Measurements from ENCODE around the gene DEFB124. TPM values are rescaled to one million over a fixed set of nuclear protein-coding genes. Genes with fewer than 3 reads are reported as not detected.
"Not testable (repeated sequence)": the region's sequence is repeated elsewhere in the genome, so short reads cannot be mapped to it uniquely, and the experiment has no call there.

DEFB124 gene
- total RNA-seq, 1 experiment from 2014 or later = not detected

GRCh38 chr20:31502884-31503673 lies 28.2 kb upstream of the DEFB124 start:
- not testable (repeated sequence) for H3K4me3 ChIP-seq; H3K36me3 ChIP-seq; H3K27me3 ChIP-seq; H3K9me3 ChIP-seq (replicated peaks); H3K4me1 ChIP-seq; H3K27ac ChIP-seq
- peak; percentile 75 to 90 for DNase-seq

GRCh38 chr20:31500527-31500926 lies 25.6 kb upstream of the DEFB124 start:
- DNase-seq = no peak
- H3K9me3 ChIP-seq (replicated peaks) = no peaks in the 10 kb centered on the region
- H3K36me3 ChIP-seq = no peaks in the 10 kb centered on the region
- H3K27me3 ChIP-seq = no peaks in the 10 kb centered on the region; the same call in 1 of the 2 replicates
- no peak overlapping the region for H3K4me3 ChIP-seq
- H3K4me1 ChIP-seq = no peaks in the 10 kb centered on the region; the same call in 1 of the 2 replicates
- H3K27ac ChIP-seq = no peak overlapping the region

GRCh38 chr20:31497838-31498540 lies 23.1 kb upstream of the DEFB124 start:
- Histone ChIP-seq H3K4me3 (no peak overlapping the region), H3K36me3 (no peaks in the 10 kb centered on the region), H3K27me3 (no peaks in the 10 kb centered on the region; the same call in 1 of the 2 replicates), H3K9me3 (replicated peaks) (0 out of 2 replicates have a peak, but pooled peaks cover 3% of the 10 kb centered on the region), H3K4me1 (no peaks in the 10 kb centered on the region; the same call in 1 of the 2 replicates), H3K27ac (no peak overlapping the region)
- DNase-seq = no peak

GRCh38 chr20:31496761-31497295 lies 21.9 kb upstream of the DEFB124 start:
- peak; percentile 59 to 63 for DNase-seq
- Histone ChIP-seq H3K4me1 (no peaks in the 10 kb centered on the region; the same call in 1 of the 2 replicates), H3K27ac (no peak overlapping the region), H3K9me3 (replicated peaks) (0 out of 2 replicates have a peak, but pooled peaks cover 3% of the 10 kb centered on the region), H3K4me3 (no peak overlapping the region), H3K27me3 (no peaks in the 10 kb centered on the region; the same call in 1 of the 2 replicates), H3K36me3 (no peaks in the 10 kb centered on the region)

GRCh38 chr20:31494131-31494530 lies 19.2 kb upstream of the DEFB124 start:
- 0 out of 2 replicates have a peak, but pooled peaks cover 3% of the 10 kb centered on the region for H3K9me3 ChIP-seq (replicated peaks)
- H3K36me3 ChIP-seq = no peaks in the 10 kb centered on the region
- H3K27ac ChIP-seq = no peak overlapping the region
- no peak overlapping the region for H3K4me3 ChIP-seq
- no peaks in the 10 kb centered on the region; the same call in 1 of the 2 replicates for H3K4me1 ChIP-seq
- no peaks in the 10 kb centered on the region; the same call in 1 of the 2 replicates for H3K27me3 ChIP-seq
- peak; percentile 34 to 51 for DNase-seq

GRCh38 chr20:31490752-31491151 lies 15.8 kb upstream of the DEFB124 start:
- Histone ChIP-seq H3K27me3 (peaks cover 8% of the 10 kb centered on the region; the same call in 1 of the 2 replicates), H3K9me3 (replicated peaks) (0 out of 2 replicates have a peak, but pooled peaks cover 3% of the 10 kb centered on the region), H3K4me3 (no peak overlapping the region), H3K36me3 (no peaks in the 10 kb centered on the region), H3K27ac (no peak overlapping the region), H3K4me1 (no peaks in the 10 kb centered on the region)
- no peak for DNase-seq

GRCh38 chr20:31489152-31489551 lies 14.2 kb upstream of the DEFB124 start:
- no peak overlapping the region for H3K27ac ChIP-seq
- H3K36me3 ChIP-seq = no peaks in the 10 kb centered on the region

GRCh38 chr20:31488115-31488514 lies 13.2 kb upstream of the DEFB124 start:
- H3K27me3 ChIP-seq = peaks cover 16% of the 10 kb centered on the region
- DNase-seq = no peak
- H3K9me3 ChIP-seq (replicated peaks) = no peaks in the 10 kb centered on the region
- H3K36me3 ChIP-seq = no peaks in the 10 kb centered on the region
- no peak overlapping the region for H3K27ac ChIP-seq
- no peaks in the 10 kb centered on the region for H3K4me1 ChIP-seq
- H3K4me3 ChIP-seq = no peak overlapping the region

More at GRCh38 chr20:31489152-31489551, 14.2 kb upstream of the DEFB124 start:
- Histone ChIP-seq H3K27me3 (peaks cover 15% of the 10 kb centered on the region), H3K4me3 (no peak overlapping the region), H3K4me1 (no peaks in the 10 kb centered on the region), H3K9me3 (replicated peaks) (0 out of 2 replicates have a peak, but pooled peaks cover 3% of the 10 kb centered on the region)
- DNase-seq = no peak

- H3K9me3 ChIP-seq (replicated peaks) = no peaks in the 10 kb centered on the region
- no peak overlapping the region for H3K4me3 ChIP-seq
- no peaks in the 10 kb centered on the region for H3K36me3 ChIP-seq
- peaks cover 21% of the 10 kb centered on the region for H3K27me3 ChIP-seq
- no peaks in the 10 kb centered on the region for H3K4me1 ChIP-seq
- no peak overlapping the region for H3K27ac ChIP-seq
- peak in 1 of 2 experiments; percentile 22 for DNase-seq
Measured at GRCh38 chr20:31485450-31486339, 10.8 kb upstream of the DEFB124 start.

- Histone ChIP-seq H3K9me3 (replicated peaks) (no peaks in the 10 kb centered on the region), H3K27ac (no peak overlapping the region), H3K4me1 (no peaks in the 10 kb centered on the region), H3K4me3 (no peak overlapping the region), H3K27me3 (peaks cover 21% of the 10 kb centered on the region), H3K36me3 (no peaks in the 10 kb centered on the region)
- DNase-seq = no peak
Measured at GRCh38 chr20:31484001-31484400, 9.1 kb upstream of the DEFB124 start.

- Histone ChIP-seq H3K4me1 (no peaks in the 10 kb centered on the region), H3K27me3 (peaks cover 4% of the 10 kb centered on the region; the same call in 1 of the 2 replicates), H3K27ac (no peak overlapping the region), H3K4me3 (no peak overlapping the region), H3K36me3 (no peaks in the 10 kb centered on the region), H3K9me3 (replicated peaks) (no peaks in the 10 kb centered on the region)
- DNase-seq = no peak
Measured at GRCh38 chr20:31476643-31477215, 1.8 kb upstream of the DEFB124 start.

- H3K27ac ChIP-seq = no peak overlapping the region
- no peaks in the 10 kb centered on the region for H3K36me3 ChIP-seq
- no peak overlapping the region for H3K4me3 ChIP-seq
- H3K4me1 ChIP-seq = no peaks in the 10 kb centered on the region
- no peak for DNase-seq
- H3K9me3 ChIP-seq (replicated peaks) = no peaks in the 10 kb centered on the region
- peaks cover 1% of the 10 kb centered on the region; the same call in 1 of the 2 replicates for H3K27me3 ChIP-seq
Measured at GRCh38 chr20:31476294-31476585, 1.3 kb upstream of the DEFB124 start.

GRCh38 chr20:31475472-31476293 lies 756 bp upstream of the DEFB124 start:
- Histone ChIP-seq H3K4me1 (no peaks in the 10 kb centered on the region), H3K4me3 (no peak overlapping the region), H3K27ac (no peak overlapping the region), H3K36me3 (no peaks in the 10 kb centered on the region), H3K27me3 (no peaks in the 10 kb centered on the region), H3K9me3 (replicated peaks) (no peaks in the 10 kb centered on the region)
- DNase-seq = no peak
